ENCODE data around the gene CWF19L2. TPM values are rescaled to one million over a fixed set of nuclear protein-coding genes. Genes with fewer than 3 reads are reported as not detected.

CWF19L2 gene
- total and polyA plus RNA-seq, 2 of the 8 experiments (the other 6 are each of a cell fraction or from before 2014, with no cell fraction given) = 2.2 to 16.6 TPM

GRCh38 chr11:107307991-107308390 lies 149.6 kb downstream of the CWF19L2 start (continued):
- TF ChIP-seq CBX8 (IDR thresholded peaks at IDR 0.05; ENCODE audit: borderline replicate concordance, low read depth, low read length) (no peak), NANOG (IDR thresholded peaks at IDR 0.05; ENCODE audit: insufficient read depth, low read depth, low read length, poor library complexity, severe bottlenecking) (no peak), ASH2L (IDR thresholded peaks at IDR 0.05; ENCODE audit: low read length) (no peak), SIN3A (conservative IDR thresholded peaks at IDR 0.05 in 1 of 2, IDR thresholded peaks at IDR 0.05 in 1 of 2; ENCODE audit: low read depth in 1 of 2, low read length in 2 of 2) (no peak)
